ENCODE measurements around the gene FBXO24.

Gene FBXO24

DNA sequence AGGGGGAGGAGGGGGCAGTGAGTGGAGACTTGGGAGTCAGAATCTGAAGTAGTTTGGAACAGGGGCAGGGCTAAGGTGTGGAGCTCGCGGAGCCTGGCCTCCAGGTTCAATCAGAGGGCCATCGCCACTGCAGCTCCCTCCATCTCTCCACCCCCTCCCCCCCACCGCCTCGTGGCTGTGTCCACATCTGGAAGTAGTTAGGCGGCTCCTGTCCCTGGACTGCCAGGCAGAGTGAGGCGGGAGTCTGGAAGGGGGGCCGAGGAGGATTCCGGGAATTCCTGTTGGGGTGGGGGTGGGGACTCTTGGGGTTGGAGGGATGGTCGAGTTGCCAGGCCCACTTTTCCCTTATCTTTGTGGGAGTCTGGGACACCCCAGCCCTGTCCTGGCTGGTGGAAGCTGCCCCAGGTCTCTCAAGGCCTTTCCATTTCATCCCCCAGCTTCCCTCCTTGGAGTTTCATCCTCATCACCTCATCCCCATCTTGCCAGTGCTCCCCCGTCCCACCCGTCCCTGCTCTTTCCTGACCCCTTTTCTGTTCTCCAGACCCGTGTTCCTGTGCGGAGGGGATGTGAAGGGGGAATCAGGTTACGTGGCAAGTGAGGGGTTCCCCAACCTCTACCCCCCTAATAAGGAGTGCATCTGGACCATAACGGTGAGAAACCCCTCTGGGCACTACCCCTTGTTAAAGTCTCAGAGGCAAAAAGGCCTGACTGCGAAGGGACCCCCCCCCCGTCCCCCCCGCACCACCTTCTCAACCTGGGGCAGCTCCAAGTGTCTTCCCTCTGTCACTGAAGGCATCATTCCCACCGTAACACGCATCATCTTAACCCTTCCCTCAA is 17.0 kb downstream of the FBXO24 start:
- in situ Hi-C loops (cut with HindIII; ENCODE audit: low pct_ligation_motif_present, low sequenced_read_pairs), result no loop called here
- Histone ChIP-seq H3K27me3 (replicated peaks) (no peaks in the 10 kb centered on the region), H3K27ac (peak overlapping the region; percentile 40), H3K36me3 (replicated peaks) (peaks cover 3% of the 10 kb centered on the region), H3K4me3 (ENCODE audit: low read depth, low read length) (peak overlapping the region; percentile 82)
- TF ChIP-seq, protein P1, sequence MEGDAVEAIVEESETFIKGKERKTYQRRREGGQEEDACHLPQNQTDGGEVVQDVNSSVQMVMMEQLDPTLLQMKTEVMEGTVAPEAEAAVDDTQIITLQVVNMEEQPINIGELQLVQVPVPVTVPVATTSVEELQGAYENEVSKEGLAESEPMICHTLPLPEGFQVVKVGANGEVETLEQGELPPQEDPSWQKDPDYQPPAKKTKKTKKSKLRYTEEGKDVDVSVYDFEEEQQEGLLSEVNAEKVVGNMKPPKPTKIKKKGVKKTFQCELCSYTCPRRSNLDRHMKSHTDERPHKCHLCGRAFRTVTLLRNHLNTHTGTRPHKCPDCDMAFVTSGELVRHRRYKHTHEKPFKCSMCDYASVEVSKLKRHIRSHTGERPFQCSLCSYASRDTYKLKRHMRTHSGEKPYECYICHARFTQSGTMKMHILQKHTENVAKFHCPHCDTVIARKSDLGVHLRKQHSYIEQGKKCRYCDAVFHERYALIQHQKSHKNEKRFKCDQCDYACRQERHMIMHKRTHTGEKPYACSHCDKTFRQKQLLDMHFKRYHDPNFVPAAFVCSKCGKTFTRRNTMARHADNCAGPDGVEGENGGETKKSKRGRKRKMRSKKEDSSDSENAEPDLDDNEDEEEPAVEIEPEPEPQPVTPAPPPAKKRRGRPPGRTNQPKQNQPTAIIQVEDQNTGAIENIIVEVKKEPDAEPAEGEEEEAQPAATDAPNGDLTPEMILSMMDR (IDR thresholded peaks at IDR 0.05; ENCODE audit: low read depth, low read length, missing control alignments), result no peak
- DNase-seq, result peak; percentile 43

DNA sequence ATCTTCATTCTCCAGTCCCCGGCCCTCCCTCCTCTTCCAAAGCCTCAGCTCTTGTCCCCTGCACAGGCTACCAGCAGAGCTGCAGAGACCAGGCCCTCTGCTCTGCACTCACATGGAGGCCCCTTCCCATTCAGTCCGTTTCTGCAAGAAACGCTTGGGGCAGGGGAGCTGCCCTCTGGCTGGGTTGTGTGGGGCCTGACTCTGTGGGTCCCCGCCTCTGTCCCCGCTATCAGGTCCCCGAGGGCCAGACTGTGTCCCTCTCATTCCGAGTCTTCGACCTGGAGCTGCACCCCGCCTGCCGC is 17.5 kb downstream of the FBXO24 start:
- TF ChIP-seq, protein P1 (IDR thresholded peaks at IDR 0.05; ENCODE audit: low read depth, low read length, missing control alignments), result no peak
- DNase-seq, result no peak
- no peaks in the 10 kb centered on the region for H3K27me3 ChIP-seq (replicated peaks)

DNA sequence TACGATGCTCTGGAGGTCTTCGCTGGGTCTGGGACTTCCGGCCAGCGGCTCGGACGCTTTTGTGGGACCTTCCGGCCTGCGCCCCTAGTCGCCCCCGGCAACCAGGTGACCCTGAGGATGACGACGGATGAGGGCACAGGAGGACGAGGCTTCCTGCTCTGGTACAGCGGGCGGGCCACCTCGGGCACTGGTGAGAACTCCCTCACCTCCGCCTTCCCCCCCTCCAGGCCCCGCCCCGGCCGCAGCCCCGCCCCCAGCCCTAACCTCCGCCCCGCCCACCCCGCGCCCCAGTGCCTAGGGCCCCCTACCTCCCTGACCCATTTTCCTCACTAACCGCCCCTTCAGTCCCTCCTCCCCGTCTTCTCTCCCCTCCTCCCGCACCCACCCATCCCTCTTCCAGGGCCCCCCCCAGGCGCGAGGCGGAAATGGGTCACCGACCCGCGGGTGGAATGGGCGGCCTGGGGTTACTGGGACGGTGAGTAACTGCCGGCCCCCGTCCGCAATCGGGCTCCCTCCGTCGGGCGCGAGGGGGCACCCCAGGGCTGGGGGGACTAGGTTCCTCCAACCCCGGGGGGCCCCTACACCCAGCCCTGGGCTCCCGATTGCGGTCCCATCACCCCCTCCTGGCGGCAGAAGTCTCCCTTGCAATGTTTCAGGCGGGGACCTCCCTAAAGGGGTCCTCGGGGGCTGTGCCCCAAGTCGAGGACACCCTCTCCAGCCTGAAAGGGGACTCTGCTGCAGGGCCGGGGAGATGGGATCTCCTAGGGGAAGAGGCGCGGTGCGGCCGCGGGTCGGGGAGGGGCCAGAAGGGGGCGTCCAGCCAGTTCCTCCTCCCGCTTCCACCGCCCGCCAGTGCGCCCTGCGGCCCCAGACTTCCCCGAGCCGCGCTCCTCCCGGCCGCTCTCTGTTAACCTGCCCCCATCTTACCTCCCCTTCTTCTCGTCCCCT is 18.2 kb downstream of the FBXO24 start:
- TF ChIP-seq, protein P1 (IDR thresholded peaks at IDR 0.05; ENCODE audit: low read depth, low read length, missing control alignments), result peak; percentile 63

More for the DNA sequence above, 17.5 kb downstream of the FBXO24 start:
- peaks cover 3% of the 10 kb centered on the region for H3K36me3 ChIP-seq (replicated peaks)
- peak overlapping the region; percentile 82 for H3K4me3 ChIP-seq (ENCODE audit: low read depth, low read length)
- in situ Hi-C loops (cut with HindIII; ENCODE audit: low pct_ligation_motif_present, low sequenced_read_pairs), result no loop called here
- H3K27ac ChIP-seq, result no peak overlapping the region

DNA sequence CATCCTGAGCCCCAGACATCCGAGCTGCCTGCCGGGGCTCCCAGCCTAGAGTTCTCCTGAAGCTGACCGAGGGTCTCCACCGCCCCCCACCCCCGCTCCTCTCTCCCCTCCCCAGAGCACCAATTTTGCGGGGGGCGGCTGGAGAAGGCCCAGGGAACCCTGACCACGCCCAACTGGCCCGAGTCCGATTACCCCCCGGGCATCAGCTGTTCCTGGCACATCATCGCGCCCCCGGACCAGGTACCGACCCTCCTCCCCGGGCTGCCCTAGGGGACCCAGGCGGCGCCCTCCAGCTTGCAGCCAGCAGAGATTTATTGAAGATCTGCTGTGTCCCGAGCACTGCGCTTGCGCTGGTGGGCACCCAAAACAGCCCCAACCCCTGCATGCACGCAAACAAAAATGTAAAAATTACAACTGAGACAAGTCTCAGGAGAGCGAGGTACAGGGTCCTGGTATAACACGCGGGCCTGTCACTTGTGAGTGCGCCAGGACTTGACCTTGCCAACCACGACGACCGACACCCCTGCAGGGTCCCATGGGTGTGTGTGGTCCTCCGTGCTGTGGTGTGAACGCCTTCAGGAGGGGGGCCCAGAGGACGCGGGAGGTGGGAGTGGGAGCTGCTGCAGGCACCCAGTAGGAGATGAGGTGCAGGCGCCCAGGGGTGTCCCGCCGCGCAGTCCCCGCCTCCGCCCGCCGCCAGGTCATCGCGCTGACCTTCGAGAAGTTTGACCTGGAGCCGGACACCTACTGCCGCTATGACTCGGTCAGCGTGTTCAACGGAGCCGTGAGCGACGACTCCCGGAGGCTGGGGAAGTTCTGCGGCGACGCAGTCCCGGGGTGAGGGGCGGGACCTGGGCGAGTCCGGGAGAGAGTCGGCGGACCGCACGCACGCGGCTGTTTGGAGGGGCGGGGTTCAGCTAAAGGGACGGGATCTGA is 19.1 kb downstream of the FBXO24 start:
- peaks cover 3% of the 10 kb centered on the region for H3K36me3 ChIP-seq (replicated peaks)
- H3K4me3 ChIP-seq (ENCODE audit: low read depth, low read length), result peak overlapping the region; percentile 55
- in situ Hi-C loops (cut with HindIII; ENCODE audit: low pct_ligation_motif_present, low sequenced_read_pairs), result no loop called here
- no peak for DNase-seq
- H3K27me3 ChIP-seq (replicated peaks), result no peaks in the 10 kb centered on the region
- TF ChIP-seq, protein P1 (IDR thresholded peaks at IDR 0.05; ENCODE audit: low read depth, low read length, missing control alignments), result no peak
- no peak overlapping the region for H3K27ac ChIP-seq

More for the DNA sequence above, 18.2 kb downstream of the FBXO24 start:
- Histone ChIP-seq H3K4me3 (ENCODE audit: low read depth, low read length) (peak overlapping the region; percentile 82), H3K36me3 (replicated peaks) (peaks cover 3% of the 10 kb centered on the region), H3K27ac (no peak overlapping the region), H3K27me3 (replicated peaks) (no peaks in the 10 kb centered on the region)
- in situ Hi-C loops (cut with HindIII; ENCODE audit: low pct_ligation_motif_present, low sequenced_read_pairs), result no loop called here
- peak; percentile 33 for DNase-seq

DNA sequence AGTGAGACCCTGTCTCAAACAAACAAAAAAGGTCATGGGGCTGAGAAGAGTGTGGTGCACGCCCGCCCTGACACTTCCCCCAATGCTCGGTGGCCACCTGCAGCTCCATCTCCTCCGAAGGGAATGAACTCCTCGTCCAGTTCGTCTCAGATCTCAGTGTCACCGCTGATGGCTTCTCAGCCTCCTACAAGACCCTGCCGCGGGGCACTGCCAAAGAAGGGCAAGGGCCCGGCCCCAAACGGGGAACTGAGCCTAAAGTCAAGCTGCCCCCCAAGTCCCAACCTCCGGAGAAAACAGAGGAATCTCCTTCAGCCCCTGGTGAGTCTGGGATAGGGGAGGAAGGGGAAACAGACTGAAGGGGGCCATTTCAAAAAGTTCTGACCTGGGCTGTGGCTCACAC is 20.2 kb downstream of the FBXO24 start:
- in situ Hi-C loops (cut with HindIII; ENCODE audit: low pct_ligation_motif_present, low sequenced_read_pairs), result no loop called here
- H3K27ac ChIP-seq, result no peak overlapping the region
- no peak overlapping the region for H3K4me3 ChIP-seq (ENCODE audit: low read depth, low read length)
- H3K27me3 ChIP-seq (replicated peaks), result no peaks in the 10 kb centered on the region
- TF ChIP-seq, protein P1 (IDR thresholded peaks at IDR 0.05; ENCODE audit: low read depth, low read length, missing control alignments), result no peak
- H3K36me3 ChIP-seq (replicated peaks), result peaks cover 3% of the 10 kb centered on the region
- DNase-seq, result no peak
